ENCODE data around the gene ALG12.

DNA sequence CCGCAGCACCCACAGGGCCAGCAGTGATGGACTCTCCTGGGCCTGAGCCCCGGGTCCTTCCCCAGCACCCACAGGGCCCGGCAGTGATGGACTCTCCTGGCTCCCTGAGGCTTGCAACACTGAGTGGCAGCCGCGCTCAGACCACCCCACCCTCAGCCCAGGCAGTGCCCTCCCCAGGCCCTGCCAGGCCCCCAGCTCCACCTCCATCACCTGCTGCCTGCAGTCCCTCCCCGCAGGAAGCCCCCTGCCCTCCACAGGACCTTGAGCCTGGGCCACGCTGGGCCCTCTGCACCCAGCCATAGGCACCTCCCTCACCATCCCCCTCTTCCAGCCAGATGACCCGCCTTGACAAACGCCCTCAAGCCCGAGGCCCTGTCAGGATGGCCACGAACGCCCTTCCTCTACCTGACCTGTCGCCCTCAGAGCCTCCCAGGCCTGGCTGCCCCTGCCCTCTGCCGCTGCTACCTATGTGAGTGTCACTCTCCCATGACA, 11.4 kb downstream of the ALG12 start:
- no peak for TF ChIP-seq EZH2phosphoT487 (IDR thresholded peaks at IDR 0.05; ENCODE audit: low read depth)
- TF ChIP-seq, protein P1, sequence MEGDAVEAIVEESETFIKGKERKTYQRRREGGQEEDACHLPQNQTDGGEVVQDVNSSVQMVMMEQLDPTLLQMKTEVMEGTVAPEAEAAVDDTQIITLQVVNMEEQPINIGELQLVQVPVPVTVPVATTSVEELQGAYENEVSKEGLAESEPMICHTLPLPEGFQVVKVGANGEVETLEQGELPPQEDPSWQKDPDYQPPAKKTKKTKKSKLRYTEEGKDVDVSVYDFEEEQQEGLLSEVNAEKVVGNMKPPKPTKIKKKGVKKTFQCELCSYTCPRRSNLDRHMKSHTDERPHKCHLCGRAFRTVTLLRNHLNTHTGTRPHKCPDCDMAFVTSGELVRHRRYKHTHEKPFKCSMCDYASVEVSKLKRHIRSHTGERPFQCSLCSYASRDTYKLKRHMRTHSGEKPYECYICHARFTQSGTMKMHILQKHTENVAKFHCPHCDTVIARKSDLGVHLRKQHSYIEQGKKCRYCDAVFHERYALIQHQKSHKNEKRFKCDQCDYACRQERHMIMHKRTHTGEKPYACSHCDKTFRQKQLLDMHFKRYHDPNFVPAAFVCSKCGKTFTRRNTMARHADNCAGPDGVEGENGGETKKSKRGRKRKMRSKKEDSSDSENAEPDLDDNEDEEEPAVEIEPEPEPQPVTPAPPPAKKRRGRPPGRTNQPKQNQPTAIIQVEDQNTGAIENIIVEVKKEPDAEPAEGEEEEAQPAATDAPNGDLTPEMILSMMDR (IDR thresholded peaks at IDR 0.05; ENCODE audit: low read depth, low read length) = no peak
